ENCODE results near the gene FARSA. TPM values are rescaled to one million over a fixed set of nuclear protein-coding genes. Genes with fewer than 3 reads are reported as not detected.

FARSA gene
- total and polyA plus RNA-seq, 2 of the 13 experiments (the other 11 are each of a cell fraction or from before 2014, with no cell fraction given), result 25.9 to 72.0 TPM

GRCh38 chr19:12933287-12934072, at the start of gene FARSA (continued):
- TF ChIP-seq ZBTB40 (IDR thresholded peaks at IDR 0.05), result peak; percentile 73
- peak; percentile 67; the same call in 1 of the 2 replicates for TF ChIP-seq ZBTB40 (CRISPR knock-in tag; IDR thresholded peaks at IDR 0.05)
- no peak for TF ChIP-seq CC2D1A (CRISPR knock-in tag; IDR thresholded peaks at IDR 0.05)
- TF ChIP-seq REST (IDR thresholded peaks at IDR 0.05; ENCODE audit: borderline replicate concordance in 1 of 2, low read depth in 1 of 2, low read length in 2 of 2), result peak in 1 of 2 experiments; percentile 43; a peak in 1 of 4 replicates
- TF ChIP-seq ONECUT2 (CRISPR knock-in tag; IDR thresholded peaks at IDR 0.05), result no peak
- TF ChIP-seq NFKBIZ (CRISPR knock-in tag; IDR thresholded peaks at IDR 0.05), result no peak
- TF ChIP-seq MTF2 (CRISPR knock-in tag; IDR thresholded peaks at IDR 0.05; ENCODE audit: borderline replicate concordance), result no peak
- peak; percentile 65 for TF ChIP-seq TBX2 (CRISPR knock-in tag; IDR thresholded peaks at IDR 0.05; ENCODE audit: borderline replicate concordance)
- TF ChIP-seq RAD51 (IDR thresholded peaks at IDR 0.05; ENCODE audit: borderline replicate concordance), result no peak
- TF ChIP-seq MAX (IDR thresholded peaks at IDR 0.05), result peak; percentile 80
- TF ChIP-seq ZSCAN9 (CRISPR knock-in tag; IDR thresholded peaks at IDR 0.05; ENCODE audit: borderline replicate concordance), result no peak; the same call in 1 of the 2 replicates
- peak; percentile 49; the same call in 1 of the 2 replicates for TF ChIP-seq KLF13 (CRISPR knock-in tag; IDR thresholded peaks at IDR 0.05)
- TF ChIP-seq KDM1A (CRISPR knock-in tag; IDR thresholded peaks at IDR 0.05), result no peak
- TF ChIP-seq ZC3H4 (CRISPR knock-in tag; IDR thresholded peaks at IDR 0.05; ENCODE audit: borderline replicate concordance), result no peak
- TF ChIP-seq E2F1 (CRISPR knock-in tag; IDR thresholded peaks at IDR 0.05), result no peak
- no peak for TF ChIP-seq ZNF160 (CRISPR knock-in tag; IDR thresholded peaks at IDR 0.05)

Data from HepG2 (cell line).